GM12891 (cell line): ENCODE measurements around the gene CAPN1.

Experiments used
- POLR2AphosphoS5 ChIP-seq: IDR thresholded peaks from 2 replicates; pipeline ENCODE4 v1.6.1; 2011; ENCODE audit warnings: low read depth, low read length, control low read depth
- POU2F2 ChIP-seq: IDR thresholded peaks from 2 replicates; pipeline ENCODE4 v1.6.1; 2011; ENCODE audit warnings: low read depth, mild to moderate bottlenecking, control low read depth, low read length, moderate library complexity
- SPI1 ChIP-seq: IDR thresholded peaks from 2 replicates; pipeline ENCODE4 v1.6.1; 2011; ENCODE audit warnings: low read depth, low read length, control low read depth
- TAF1 ChIP-seq: IDR thresholded peaks from 2 replicates; pipeline ENCODE4 v1.6.1; 2011; ENCODE audit warnings: low read depth, low read length, control low read depth

- TF ChIP-seq TAF1, result no peak
- no peak for TF ChIP-seq POU2F2
- TF ChIP-seq SPI1, result no peak
- TF ChIP-seq POLR2AphosphoS5, result no peak
Observed at GRCh38 chr11:65241134-65241533, 59.4 kb downstream of the CAPN1 start.
